Mesothelial cell of epicardium (in vitro differentiated cells): ENCODE data around the gene POLQ. TPM values are rescaled to one million over a fixed set of nuclear protein-coding genes. Genes with fewer than 3 reads are reported as not detected.

Source experiments
- DNase-seq, 2 experiments: peaks; one replicate each; pipeline ENCODE4 v3.0.0; 2021; ENCODE audit warnings: low spot score in 2 of 2; ENCODE audit not compliant: unreplicated experiment in 2 of 2
- H3K27ac Mint-ChIP-seq: 2 replicates; pipeline ENCODE4 v1.8.0; 2021; ENCODE audit warnings: mixed read lengths
- H3K27me3 Mint-ChIP-seq: 2 replicates; pipeline ENCODE4 v1.8.0; 2021; ENCODE audit warnings: low read depth, mixed read lengths
- H3K36me3 Mint-ChIP-seq: 2 replicates; pipeline ENCODE4 v1.8.0; 2021; ENCODE audit warnings: mixed read lengths
- H3K4me1 Mint-ChIP-seq: 2 replicates; pipeline ENCODE4 v1.8.0; 2021; ENCODE audit warnings: mixed read lengths
- H3K4me3 Mint-ChIP-seq: 2 replicates; pipeline ENCODE4 v1.8.0; 2021; ENCODE audit warnings: mild to moderate bottlenecking, moderate library complexity, mixed read lengths
- H3K9me3 Mint-ChIP-seq: 2 replicates; pipeline ENCODE4 v1.8.0; 2021; ENCODE audit warnings: mixed read lengths
- total RNA-seq: library from RNA; stranded (reverse); gene quantifications from 3 replicates; pipeline ENCODE4 v1.2.1, GENCODE V29; 2021
- TF ChIP-seq, protein P1 (sequence below): fragments of 200-600 bp; sonication (generic); IDR thresholded peaks from one replicate; pipeline ENCODE4 v1.5.0; 2021; ENCODE audit warnings: antibody characterized with exemption; ENCODE audit not compliant: unreplicated experiment

Gene POLQ
- total RNA-seq, 1 donor from 2014 or later = 4.9 TPM

- peaks cover 5% of the 10 kb centered on the region for H3K36me3 Mint-ChIP-seq
- no peak overlapping the region for H3K27ac Mint-ChIP-seq
- H3K4me3 Mint-ChIP-seq = no peak overlapping the region
- H3K27me3 Mint-ChIP-seq = no peaks in the 10 kb centered on the region
- no peaks in the 10 kb centered on the region for H3K9me3 Mint-ChIP-seq
- TF ChIP-seq, protein P1, sequence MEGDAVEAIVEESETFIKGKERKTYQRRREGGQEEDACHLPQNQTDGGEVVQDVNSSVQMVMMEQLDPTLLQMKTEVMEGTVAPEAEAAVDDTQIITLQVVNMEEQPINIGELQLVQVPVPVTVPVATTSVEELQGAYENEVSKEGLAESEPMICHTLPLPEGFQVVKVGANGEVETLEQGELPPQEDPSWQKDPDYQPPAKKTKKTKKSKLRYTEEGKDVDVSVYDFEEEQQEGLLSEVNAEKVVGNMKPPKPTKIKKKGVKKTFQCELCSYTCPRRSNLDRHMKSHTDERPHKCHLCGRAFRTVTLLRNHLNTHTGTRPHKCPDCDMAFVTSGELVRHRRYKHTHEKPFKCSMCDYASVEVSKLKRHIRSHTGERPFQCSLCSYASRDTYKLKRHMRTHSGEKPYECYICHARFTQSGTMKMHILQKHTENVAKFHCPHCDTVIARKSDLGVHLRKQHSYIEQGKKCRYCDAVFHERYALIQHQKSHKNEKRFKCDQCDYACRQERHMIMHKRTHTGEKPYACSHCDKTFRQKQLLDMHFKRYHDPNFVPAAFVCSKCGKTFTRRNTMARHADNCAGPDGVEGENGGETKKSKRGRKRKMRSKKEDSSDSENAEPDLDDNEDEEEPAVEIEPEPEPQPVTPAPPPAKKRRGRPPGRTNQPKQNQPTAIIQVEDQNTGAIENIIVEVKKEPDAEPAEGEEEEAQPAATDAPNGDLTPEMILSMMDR = no peak
- H3K4me1 Mint-ChIP-seq = peaks cover 9% of the 10 kb centered on the region
- DNase-seq = no peak
Observed at GRCh38 chr3:121508389-121508788, 37.4 kb downstream of the POLQ start.

DNA sequence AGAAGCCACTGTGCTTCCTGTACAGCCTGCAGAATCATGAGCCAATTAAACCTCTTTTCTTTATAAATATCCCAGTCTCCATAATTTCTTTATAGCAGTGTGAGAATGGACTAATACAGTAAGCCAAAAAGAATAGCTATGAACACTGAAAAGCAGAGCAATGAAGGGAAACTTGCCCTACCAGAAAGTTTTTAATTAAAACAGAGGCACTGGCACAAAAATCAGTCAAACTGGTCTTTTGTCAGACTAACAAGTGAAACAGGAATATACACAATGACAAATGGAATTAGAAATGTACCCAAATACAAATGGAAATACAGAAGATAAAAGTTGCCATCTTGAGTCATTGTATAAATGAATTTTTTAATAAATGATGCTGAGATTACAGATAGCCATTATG is 40.5 kb downstream of the POLQ start:
- DNase-seq = no peak
- Mint-ChIP-seq H3K9me3 (no peaks in the 10 kb centered on the region), H3K27ac (no peak overlapping the region), H3K36me3 (peaks cover 1% of the 10 kb centered on the region), H3K4me3 (no peak overlapping the region), H3K4me1 (peaks cover 9% of the 10 kb centered on the region), H3K27me3 (no peaks in the 10 kb centered on the region)
- TF ChIP-seq, protein P1 = no peak

DNA sequence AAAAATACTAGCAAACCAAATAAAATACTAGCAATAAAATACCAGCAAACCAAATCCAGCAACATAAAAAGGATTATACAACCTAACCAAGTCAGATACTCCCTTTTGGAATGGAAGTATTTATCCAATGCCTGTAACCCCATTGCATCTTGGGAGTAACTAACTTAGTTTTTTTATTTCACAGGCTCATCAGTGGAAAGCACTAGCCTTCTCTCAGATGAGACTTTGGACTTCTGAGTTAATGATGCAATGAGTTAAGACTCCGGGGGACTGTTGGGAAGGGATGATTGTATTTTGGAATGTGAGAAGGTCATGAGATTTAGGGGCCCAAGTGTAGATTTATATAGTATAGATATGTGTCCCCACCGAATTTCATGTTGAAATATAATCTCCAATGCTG is 41.2 kb downstream of the POLQ start:
- H3K4me1 Mint-ChIP-seq = peaks cover 9% of the 10 kb centered on the region
- DNase-seq = no peak
- TF ChIP-seq, protein P1 = no peak
- H3K36me3 Mint-ChIP-seq = peaks cover 1% of the 10 kb centered on the region
- H3K27me3 Mint-ChIP-seq = no peaks in the 10 kb centered on the region
- no peaks in the 10 kb centered on the region for H3K9me3 Mint-ChIP-seq
- H3K4me3 Mint-ChIP-seq = no peak overlapping the region
- H3K27ac Mint-ChIP-seq = no peak overlapping the region

- TF ChIP-seq, protein P1 = no peak
- Mint-ChIP-seq H3K4me1 (no peaks in the 10 kb centered on the region), H3K27me3 (no peaks in the 10 kb centered on the region), H3K9me3 (no peaks in the 10 kb centered on the region), H3K36me3 (peaks cover 5% of the 10 kb centered on the region), H3K4me3 (no peak overlapping the region), H3K27ac (no peak overlapping the region)
- DNase-seq = no peak
Observed at GRCh38 chr3:121496786-121497185, 49.0 kb downstream of the POLQ start.

GRCh38 chr3:121493431-121493830 is 52.4 kb downstream of the POLQ start:
- DNase-seq = no peak
- H3K4me1 Mint-ChIP-seq = no peaks in the 10 kb centered on the region
- no peaks in the 10 kb centered on the region for H3K27me3 Mint-ChIP-seq
- TF ChIP-seq, protein P1 = no peak
- no peaks in the 10 kb centered on the region for H3K9me3 Mint-ChIP-seq
- H3K27ac Mint-ChIP-seq = no peak overlapping the region
- H3K36me3 Mint-ChIP-seq = peaks cover 5% of the 10 kb centered on the region
- H3K4me3 Mint-ChIP-seq = no peak overlapping the region

- no peaks in the 10 kb centered on the region for H3K27me3 Mint-ChIP-seq
- peaks cover 3% of the 10 kb centered on the region for H3K36me3 Mint-ChIP-seq
- H3K4me1 Mint-ChIP-seq = no peaks in the 10 kb centered on the region
- no peaks in the 10 kb centered on the region for H3K9me3 Mint-ChIP-seq
- TF ChIP-seq, protein P1 = no peak
- DNase-seq = no peak
- H3K27ac Mint-ChIP-seq = no peak overlapping the region
- H3K4me3 Mint-ChIP-seq = no peak overlapping the region
Observed at GRCh38 chr3:121491683-121492320, 54.0 kb downstream of the POLQ start.
